C4-2B (cell line): ENCODE data around the gene SORL1.

Experiments
- CTCF ChIP-seq: fragments of 450-650 bp; conservative IDR thresholded peaks from 2 replicates; pipeline ENCODE4 v1.5.1; 2017; ENCODE audit warnings: mild to moderate bottlenecking
- ZFX ChIP-seq: fragments of 450-650 bp; IDR thresholded peaks from 2 replicates; pipeline ENCODE4 v1.6.1; 2017

- no peak for TF ChIP-seq CTCF
- TF ChIP-seq ZFX = no peak
These were observed 126.3 kb downstream of the SORL1 start for GRCh38 chr11:121578251-121578976.
